ENCODE data around the gene ESR1. TPM values are rescaled to one million over a fixed set of nuclear protein-coding genes. Genes with fewer than 3 reads are reported as not detected.

Gene ESR1
- polyA plus RNA-seq, 1 donor (not counting 4 experiments of a cell fraction or from before 2014, with no cell fraction given), result 0.22 TPM

GRCh38 chr6:151842816-151843215 is 35.3 kb downstream of the ESR1 start:
- FAIRE-seq, result peak; percentile 41
- H4K20me1 ChIP-seq (ENCODE audit: control insufficient read depth, extremely low read depth, insufficient read depth, low read length), result no peaks in the 10 kb centered on the region
- no peak for DNase-seq (ENCODE audit: low read depth, low spot score)
- H3K27me3 ChIP-seq (ENCODE audit: control insufficient read depth, extremely low read depth, insufficient read depth, low read length), result no peaks in the 10 kb centered on the region
- H3K4me3 ChIP-seq (ENCODE audit: control insufficient read depth in 2 of 3, extremely low read depth in 1 of 3, insufficient read depth in 2 of 3, low read depth in 1 of 3, low read length in 3 of 3), result no peak overlapping the region
- no peaks in the 10 kb centered on the region for H3K4me1 ChIP-seq (ENCODE audit: control insufficient read depth, extremely low read depth, insufficient read depth, low read length)
- H3K9me3 ChIP-seq (ENCODE audit: control insufficient read depth, low read depth, low read length), result no peaks in the 10 kb centered on the region
- no peaks in the 10 kb centered on the region for H3K9me1 ChIP-seq (ENCODE audit: control insufficient read depth, extremely low read depth, insufficient read depth, low read length)
- no peak overlapping the region for H3K4me2 ChIP-seq (ENCODE audit: control insufficient read depth, extremely low read depth, insufficient read depth, low read depth, low read length)
- H3K9ac ChIP-seq (ENCODE audit: control insufficient read depth, extremely low read depth, insufficient read depth, low read length), result no peak overlapping the region
- H3K36me3 ChIP-seq (ENCODE audit: control insufficient read depth in 2 of 2, extremely low read depth in 1 of 2, insufficient read depth in 2 of 2, low read length in 2 of 2), result no peaks in the 10 kb centered on the region
- H2AFZ ChIP-seq (ENCODE audit: control insufficient read depth, low read length), result no peak overlapping the region
- no peaks in the 10 kb centered on the region for H3K79me2 ChIP-seq (ENCODE audit: control insufficient read depth, insufficient read depth, low read length)
- dilution Hi-C loops (cut with MboI; ENCODE audit: extremely low pct_ligation_motif_present, low sequenced_read_pairs), result no loop called here
- no peak for TF ChIP-seq CTCF (optimal IDR thresholded peaks at IDR 0.05 in 1 of 3, IDR thresholded peaks at IDR 0.05 in 1 of 3, conservative IDR thresholded peaks at IDR 0.05 in 1 of 3; ENCODE audit: extremely low read depth in 1 of 3, insufficient read depth in 2 of 3, low read length in 3 of 3)
- TF ChIP-seq EZH2 (IDR thresholded peaks at IDR 0.05; ENCODE audit: low read length), result no peak
- H3K27ac ChIP-seq (ENCODE audit: control insufficient read depth, insufficient read depth, low read length), result no peak overlapping the region

- no peak overlapping the region for H3K27ac ChIP-seq (ENCODE audit: control insufficient read depth, insufficient read depth, low read length)
- TF ChIP-seq CTCF (optimal IDR thresholded peaks at IDR 0.05 in 1 of 3, IDR thresholded peaks at IDR 0.05 in 1 of 3, conservative IDR thresholded peaks at IDR 0.05 in 1 of 3; ENCODE audit: extremely low read depth in 1 of 3, insufficient read depth in 2 of 3, low read length in 3 of 3), result no peak
- TF ChIP-seq EZH2 (IDR thresholded peaks at IDR 0.05; ENCODE audit: low read length), result no peak
- H3K4me1 ChIP-seq (ENCODE audit: control insufficient read depth, extremely low read depth, insufficient read depth, low read length), result no peaks in the 10 kb centered on the region
- H3K4me3 ChIP-seq (ENCODE audit: control insufficient read depth in 2 of 3, extremely low read depth in 1 of 3, insufficient read depth in 2 of 3, low read depth in 1 of 3, low read length in 3 of 3), result no peak overlapping the region
- H3K36me3 ChIP-seq (ENCODE audit: control insufficient read depth in 2 of 2, extremely low read depth in 1 of 2, insufficient read depth in 2 of 2, low read length in 2 of 2), result no peaks in the 10 kb centered on the region
- FAIRE-seq (no peak), DNase-seq (ENCODE audit: low read depth, low spot score) (no peak)
- no peaks in the 10 kb centered on the region for H4K20me1 ChIP-seq (ENCODE audit: control insufficient read depth, extremely low read depth, insufficient read depth, low read length)
- no peak overlapping the region for H3K4me2 ChIP-seq (ENCODE audit: control insufficient read depth, extremely low read depth, insufficient read depth, low read depth, low read length)
- H3K27me3 ChIP-seq (ENCODE audit: control insufficient read depth, extremely low read depth, insufficient read depth, low read length), result no peaks in the 10 kb centered on the region
- H3K79me2 ChIP-seq (ENCODE audit: control insufficient read depth, insufficient read depth, low read length), result no peaks in the 10 kb centered on the region
- no peaks in the 10 kb centered on the region for H3K9me3 ChIP-seq (ENCODE audit: control insufficient read depth, low read depth, low read length)
- dilution Hi-C loops (cut with MboI; ENCODE audit: extremely low pct_ligation_motif_present, low sequenced_read_pairs), result no loop called here
- no peaks in the 10 kb centered on the region for H3K9me1 ChIP-seq (ENCODE audit: control insufficient read depth, extremely low read depth, insufficient read depth, low read length)
- H3K9ac ChIP-seq (ENCODE audit: control insufficient read depth, extremely low read depth, insufficient read depth, low read length), result no peak overlapping the region
- H2AFZ ChIP-seq (ENCODE audit: control insufficient read depth, low read length), result no peak overlapping the region
These were observed 39.6 kb downstream of the ESR1 start for GRCh38 chr6:151847064-151847463.

Data from keratinocyte (primary cell).